ENCODE results near the gene ATOH8.

ATOH8 gene

GRCh38 chr2:85709401-85709811 lies 44.4 kb upstream of the ATOH8 start:
- Histone ChIP-seq H3K9me3 (ENCODE audit: insufficient read depth, low read depth, low read length) (peaks cover 4% of the 10 kb centered on the region), H2AK5ac (ENCODE audit: low read length) (no peak overlapping the region), H4K91ac (ENCODE audit: low read depth, low read length) (no peak overlapping the region), H4K12ac (ENCODE audit: low read depth, low read length) (no peak overlapping the region), H4K8ac (ENCODE audit: low read depth, low read length) (no peak overlapping the region), H3K4me3 (ENCODE audit: low read depth, low read length) (no peak overlapping the region), H3K23ac (ENCODE audit: low read length) (no peak overlapping the region), H2AFZ (ENCODE audit: insufficient read depth, low read length, poor library complexity) (no peak overlapping the region), H3K36me3 (ENCODE audit: control insufficient read depth in 1 of 2, insufficient read depth in 2 of 2, low read length in 2 of 2) (no peaks in the 10 kb centered on the region), H3K4me1 (ENCODE audit: control insufficient read depth in 1 of 2, insufficient read depth in 2 of 2, low read length in 2 of 2) (peaks cover 19 to 20% of the 10 kb centered on the region in 2 experiments), H3K14ac (ENCODE audit: low read length) (no peak overlapping the region), H3K27ac (ENCODE audit: low read depth, low read length) (no peak overlapping the region), H3K4me2 (ENCODE audit: low read length) (no peak overlapping the region), H3K79me1 (ENCODE audit: low read length) (peaks cover 7% of the 10 kb centered on the region), H2BK12ac (ENCODE audit: low read length) (no peak overlapping the region), H3K9ac (ENCODE audit: low read length) (no peak overlapping the region), H3K79me2 (ENCODE audit: control insufficient read depth, insufficient read depth, low read length, poor library complexity) (no peaks in the 10 kb centered on the region), H3K4ac (ENCODE audit: low read depth, low read length) (no peak overlapping the region), H2BK5ac (ENCODE audit: low read depth, low read length, poor library complexity) (no peak overlapping the region), H3K27me3 (ENCODE audit: insufficient read depth, low read length) (no peaks in the 10 kb centered on the region), H3K18ac (ENCODE audit: low read length) (no peak overlapping the region), H2BK120ac (ENCODE audit: insufficient read depth, low read length, poor library complexity) (no peak overlapping the region)
- no CpG with 5 or more reads among the region's 4 CpGs for WGBS (ENCODE audit: extremely low coverage, insufficient coverage, insufficient read length)
- no peak for DNase-seq

- Histone ChIP-seq H4K8ac (ENCODE audit: low read depth, low read length) (no peak overlapping the region), H4K12ac (ENCODE audit: low read depth, low read length) (no peak overlapping the region), H3K14ac (ENCODE audit: low read length) (no peak overlapping the region), H3K79me2 (ENCODE audit: control insufficient read depth, insufficient read depth, low read length, poor library complexity) (no peaks in the 10 kb centered on the region), H3K4me1 (ENCODE audit: control insufficient read depth in 1 of 2, insufficient read depth in 2 of 2, low read length in 2 of 2) (peaks cover 14 to 16% of the 10 kb centered on the region in 2 experiments), H3K27ac (ENCODE audit: low read depth, low read length) (no peak overlapping the region), H3K4me3 (ENCODE audit: low read depth, low read length) (no peak overlapping the region), H3K4ac (ENCODE audit: low read depth, low read length) (no peak overlapping the region), H3K18ac (ENCODE audit: low read length) (no peak overlapping the region), H2BK120ac (ENCODE audit: insufficient read depth, low read length, poor library complexity) (no peak overlapping the region), H2AK5ac (ENCODE audit: low read length) (no peak overlapping the region), H2BK5ac (ENCODE audit: low read depth, low read length, poor library complexity) (peak overlapping the region; percentile 26), H3K9ac (ENCODE audit: low read length) (no peak overlapping the region), H3K79me1 (ENCODE audit: low read length) (peaks cover 7% of the 10 kb centered on the region), H3K36me3 (ENCODE audit: control insufficient read depth in 1 of 2, insufficient read depth in 2 of 2, low read length in 2 of 2) (no peaks in the 10 kb centered on the region), H3K9me3 (ENCODE audit: insufficient read depth, low read depth, low read length) (peaks cover 4% of the 10 kb centered on the region), H2AFZ (ENCODE audit: insufficient read depth, low read length, poor library complexity) (no peak overlapping the region), H2BK12ac (ENCODE audit: low read length) (no peak overlapping the region), H3K27me3 (ENCODE audit: insufficient read depth, low read length) (no peaks in the 10 kb centered on the region), H4K91ac (ENCODE audit: low read depth, low read length) (peak overlapping the region; percentile 37), H3K23ac (ENCODE audit: low read length) (no peak overlapping the region), H3K4me2 (ENCODE audit: low read length) (no peak overlapping the region)
- no CpG with 5 or more reads among the region's 19 CpGs for WGBS (ENCODE audit: extremely low coverage, insufficient coverage, insufficient read length)
- DNase-seq = no peak
Measured at GRCh38 chr2:85710687-85711577, 42.9 kb upstream of the ATOH8 start.

GRCh38 chr2:85711578-85712060 lies 42.2 kb upstream of the ATOH8 start:
- peaks cover 8% of the 10 kb centered on the region for H3K79me1 ChIP-seq (ENCODE audit: low read length)
- no peak overlapping the region for H3K23ac ChIP-seq (ENCODE audit: low read length)
- peaks cover 4% of the 10 kb centered on the region for H3K9me3 ChIP-seq (ENCODE audit: insufficient read depth, low read depth, low read length)
- H3K27me3 ChIP-seq (ENCODE audit: insufficient read depth, low read length) = no peaks in the 10 kb centered on the region
- peak overlapping the region; percentile 37 for H4K91ac ChIP-seq (ENCODE audit: low read depth, low read length)
- peak overlapping the region; percentile 26 for H2BK5ac ChIP-seq (ENCODE audit: low read depth, low read length, poor library complexity)
- no peak overlapping the region for H2BK12ac ChIP-seq (ENCODE audit: low read length)
- H3K18ac ChIP-seq (ENCODE audit: low read length) = no peak overlapping the region
- no peak overlapping the region for H2AK5ac ChIP-seq (ENCODE audit: low read length)
- H3K27ac ChIP-seq (ENCODE audit: low read depth, low read length) = no peak overlapping the region
- H3K4ac ChIP-seq (ENCODE audit: low read depth, low read length) = no peak overlapping the region
- H3K4me2 ChIP-seq (ENCODE audit: low read length) = no peak overlapping the region
- WGBS (ENCODE audit: extremely low coverage, insufficient coverage, insufficient read length) = no CpG with 5 or more reads among the region's 8 CpGs
- no peak overlapping the region for H4K12ac ChIP-seq (ENCODE audit: low read depth, low read length)
- peaks cover 16 to 17% of the 10 kb centered on the region in 2 experiments for H3K4me1 ChIP-seq (ENCODE audit: control insufficient read depth in 1 of 2, insufficient read depth in 2 of 2, low read length in 2 of 2)
- H3K9ac ChIP-seq (ENCODE audit: low read length) = no peak overlapping the region
- H2AFZ ChIP-seq (ENCODE audit: insufficient read depth, low read length, poor library complexity) = no peak overlapping the region
- H3K4me3 ChIP-seq (ENCODE audit: low read depth, low read length) = no peak overlapping the region
- H3K14ac ChIP-seq (ENCODE audit: low read length) = no peak overlapping the region
- H4K8ac ChIP-seq (ENCODE audit: low read depth, low read length) = no peak overlapping the region
- no peaks in the 10 kb centered on the region for H3K36me3 ChIP-seq (ENCODE audit: control insufficient read depth in 1 of 2, insufficient read depth in 2 of 2, low read length in 2 of 2)
- peak in 1 of 2 donors; percentile 59 for DNase-seq
- peak overlapping the region; percentile 35 for H2BK120ac ChIP-seq (ENCODE audit: insufficient read depth, low read length, poor library complexity)
- no peaks in the 10 kb centered on the region for H3K79me2 ChIP-seq (ENCODE audit: control insufficient read depth, insufficient read depth, low read length, poor library complexity)

GRCh38 chr2:85712336-85712735 lies 41.5 kb upstream of the ATOH8 start:
- H3K36me3 ChIP-seq (ENCODE audit: control insufficient read depth in 1 of 2, insufficient read depth in 2 of 2, low read length in 2 of 2) = no peaks in the 10 kb centered on the region
- H3K79me1 ChIP-seq (ENCODE audit: low read length) = peaks cover 8% of the 10 kb centered on the region
- H2BK120ac ChIP-seq (ENCODE audit: insufficient read depth, low read length, poor library complexity) = peak overlapping the region; percentile 83
- H3K4me2 ChIP-seq (ENCODE audit: low read length) = no peak overlapping the region
- H2AK5ac ChIP-seq (ENCODE audit: low read length) = no peak overlapping the region
- no peak overlapping the region for H4K91ac ChIP-seq (ENCODE audit: low read depth, low read length)
- H4K8ac ChIP-seq (ENCODE audit: low read depth, low read length) = no peak overlapping the region
- no CpG with 5 or more reads among the region's 15 CpGs for WGBS (ENCODE audit: extremely low coverage, insufficient coverage, insufficient read length)
- H4K12ac ChIP-seq (ENCODE audit: low read depth, low read length) = no peak overlapping the region
- H3K23ac ChIP-seq (ENCODE audit: low read length) = no peak overlapping the region
- no peak for DNase-seq
- no peaks in the 10 kb centered on the region for H3K27me3 ChIP-seq (ENCODE audit: insufficient read depth, low read length)
- peaks cover 16 to 17% of the 10 kb centered on the region in 2 experiments for H3K4me1 ChIP-seq (ENCODE audit: control insufficient read depth in 1 of 2, insufficient read depth in 2 of 2, low read length in 2 of 2)
- H3K27ac ChIP-seq (ENCODE audit: low read depth, low read length) = no peak overlapping the region
- H2AFZ ChIP-seq (ENCODE audit: insufficient read depth, low read length, poor library complexity) = no peak overlapping the region
- H3K18ac ChIP-seq (ENCODE audit: low read length) = no peak overlapping the region
- no peak overlapping the region for H2BK5ac ChIP-seq (ENCODE audit: low read depth, low read length, poor library complexity)
- H3K79me2 ChIP-seq (ENCODE audit: control insufficient read depth, insufficient read depth, low read length, poor library complexity) = no peaks in the 10 kb centered on the region
- peaks cover 4% of the 10 kb centered on the region for H3K9me3 ChIP-seq (ENCODE audit: insufficient read depth, low read depth, low read length)
- no peak overlapping the region for H3K4ac ChIP-seq (ENCODE audit: low read depth, low read length)
- no peak overlapping the region for H2BK12ac ChIP-seq (ENCODE audit: low read length)
- no peak overlapping the region for H3K14ac ChIP-seq (ENCODE audit: low read length)
- no peak overlapping the region for H3K9ac ChIP-seq (ENCODE audit: low read length)
- H3K4me3 ChIP-seq (ENCODE audit: low read depth, low read length) = no peak overlapping the region
